Chondrocyte (in vitro differentiated cells): ENCODE data around the gene EYS. TPM values are rescaled to one million over a fixed set of nuclear protein-coding genes. Genes with fewer than 3 reads are reported as not detected.

Source experiments
- DNase-seq: peaks from one replicate; pipeline ENCODE4 v3.0.0; 2021; ENCODE audit warnings: mixed read lengths, low spot score
- H3K27ac Mint-ChIP-seq: one replicate; pipeline ENCODE4 v1.8.0; 2021; ENCODE audit warnings: mild to moderate bottlenecking, moderate library complexity, mixed read lengths; ENCODE audit not compliant: unreplicated experiment
- H3K27me3 Mint-ChIP-seq: 2 replicates; pipeline ENCODE4 v1.8.0; 2021; ENCODE audit warnings: low read depth, mixed read lengths
- H3K36me3 Mint-ChIP-seq: 2 replicates; pipeline ENCODE4 v1.8.0; 2021; ENCODE audit warnings: low read depth, mixed read lengths
- H3K4me1 Mint-ChIP-seq: 2 replicates; pipeline ENCODE4 v1.8.0; 2021; ENCODE audit warnings: low read depth, mild to moderate bottlenecking, mixed read lengths
- H3K4me3 Mint-ChIP-seq: one replicate; pipeline ENCODE4 v1.8.0; 2021; ENCODE audit warnings: mild to moderate bottlenecking, moderate library complexity, mixed read lengths; ENCODE audit not compliant: unreplicated experiment
- H3K9me3 Mint-ChIP-seq: 2 replicates; pipeline ENCODE4 v1.8.0; 2021; ENCODE audit warnings: low read depth, mixed read lengths
- CTCF ChIP-seq: fragments of 200-600 bp; sonication (generic); IDR thresholded peaks from 2 replicates; pipeline ENCODE4 v1.5.0; 2021; ENCODE audit warnings: antibody characterized with exemption, mild to moderate bottlenecking, moderate library complexity
- total RNA-seq: library from RNA; stranded (reverse); gene quantifications from 3 replicates; pipeline ENCODE4 v1.2.1, GENCODE V29; 2021

Gene EYS
- total RNA-seq, 1 donor from 2014 or later: not detected

GRCh38 chr6:64803470-64804166 lies 903.4 kb downstream of the EYS start:
- no peak overlapping the region for H3K27ac Mint-ChIP-seq
- peaks cover 12% of the 10 kb centered on the region for H3K27me3 Mint-ChIP-seq
- H3K4me3 Mint-ChIP-seq: no peak overlapping the region
- no peak for TF ChIP-seq CTCF
- H3K9me3 Mint-ChIP-seq: no peaks in the 10 kb centered on the region
- H3K36me3 Mint-ChIP-seq: no peaks in the 10 kb centered on the region
- peak; percentile 59 for DNase-seq
- H3K4me1 Mint-ChIP-seq: no peaks in the 10 kb centered on the region

- Mint-ChIP-seq H3K27me3 (peaks cover 30% of the 10 kb centered on the region), H3K4me3 (no peak overlapping the region), H3K36me3 (no peaks in the 10 kb centered on the region), H3K4me1 (no peaks in the 10 kb centered on the region), H3K27ac (no peak overlapping the region), H3K9me3 (peaks cover 2% of the 10 kb centered on the region)
- no peak for TF ChIP-seq CTCF
- DNase-seq: no peak
Measured at GRCh38 chr6:64792534-64792933, 914.5 kb downstream of the EYS start.

- H3K36me3 Mint-ChIP-seq: no peaks in the 10 kb centered on the region
- no peak for TF ChIP-seq CTCF
- no peak overlapping the region for H3K4me3 Mint-ChIP-seq
- H3K4me1 Mint-ChIP-seq: no peaks in the 10 kb centered on the region
- peaks cover 15% of the 10 kb centered on the region for H3K27me3 Mint-ChIP-seq
- H3K27ac Mint-ChIP-seq: no peak overlapping the region
- DNase-seq: no peak
- H3K9me3 Mint-ChIP-seq: no peaks in the 10 kb centered on the region
Measured at GRCh38 chr6:64789476-64789875, 917.5 kb downstream of the EYS start.

- Mint-ChIP-seq H3K27ac (no peak overlapping the region), H3K4me3 (no peak overlapping the region), H3K27me3 (peaks cover 5% of the 10 kb centered on the region), H3K9me3 (no peaks in the 10 kb centered on the region), H3K36me3 (no peaks in the 10 kb centered on the region), H3K4me1 (no peaks in the 10 kb centered on the region)
- TF ChIP-seq CTCF: no peak
- no peak for DNase-seq
Measured at GRCh38 chr6:64786736-64787135, 920.3 kb downstream of the EYS start.

GRCh38 chr6:64782877-64783276 lies 924.1 kb downstream of the EYS start:
- peaks cover 3% of the 10 kb centered on the region for H3K27me3 Mint-ChIP-seq
- TF ChIP-seq CTCF: no peak
- H3K4me1 Mint-ChIP-seq: peaks cover 6% of the 10 kb centered on the region
- H3K36me3 Mint-ChIP-seq: no peaks in the 10 kb centered on the region
- H3K9me3 Mint-ChIP-seq: peaks cover 25% of the 10 kb centered on the region
- no peak overlapping the region for H3K4me3 Mint-ChIP-seq
- H3K27ac Mint-ChIP-seq: no peak overlapping the region
- DNase-seq: no peak
